ENCODE data around the gene UFC1.

UFC1 gene

DNA sequence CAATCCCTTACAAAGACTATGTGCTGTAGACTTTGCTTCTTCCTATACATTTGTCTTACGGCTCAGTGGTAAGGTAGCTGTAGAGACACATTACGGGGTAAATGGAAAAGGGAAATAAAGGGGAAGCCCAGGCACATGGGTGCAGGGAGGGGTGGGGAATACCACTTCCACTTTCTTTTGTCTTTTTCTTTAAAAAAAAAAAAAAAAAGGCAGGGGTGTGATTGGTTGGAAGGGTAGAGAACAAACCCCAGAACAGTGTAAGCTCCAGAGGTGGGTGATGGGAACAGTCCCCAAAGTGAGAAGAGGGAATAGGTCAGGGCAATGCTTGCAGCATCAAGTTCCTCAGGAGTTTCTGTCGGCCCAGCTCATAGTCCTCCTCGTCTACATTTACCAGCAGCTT, 31.9 kb upstream of the UFC1 start:
- no peaks in the 10 kb centered on the region for H3K27me3 ChIP-seq (ENCODE audit: control insufficient read depth in 3 of 3, insufficient read depth in 3 of 3, low read depth in 1 of 3, low read length in 3 of 3)
- H2BK5ac ChIP-seq (ENCODE audit: low read length): no peak overlapping the region
- H3K4me3 ChIP-seq (ENCODE audit: low read length in 2 of 2): no peak overlapping the region
- no peak for DNase-seq (ENCODE audit: low spot score)
- H4K91ac ChIP-seq (ENCODE audit: low read depth, low read length, poor library complexity): no peak overlapping the region
- H3K9me3 ChIP-seq (replicated peaks in 1 of 2; ENCODE audit: control insufficient read depth in 2 of 2, insufficient read depth in 1 of 2, low read depth in 1 of 2, low read length in 2 of 2): no peaks in the 10 kb centered on the region
- H4K8ac ChIP-seq (ENCODE audit: low read depth, low read length): no peak overlapping the region
- H3K36me3 ChIP-seq (replicated peaks in 1 of 2; ENCODE audit: control insufficient read depth in 2 of 2, insufficient read depth in 2 of 2, low read length in 2 of 2): peaks cover 48 to 76% of the 10 kb centered on the region in 2 donors
- no peak overlapping the region for H2BK12ac ChIP-seq (ENCODE audit: low read length)
- no peak overlapping the region for H3K14ac ChIP-seq (ENCODE audit: low read length)
- H3K4ac ChIP-seq (ENCODE audit: low read length): no peak overlapping the region
- no peak overlapping the region for H3K9ac ChIP-seq (ENCODE audit: low read depth, low read length, poor library complexity)
- H2AK5ac ChIP-seq (ENCODE audit: low read depth, low read length): no peak overlapping the region
- H2AFZ ChIP-seq (ENCODE audit: low read length): no peak overlapping the region
- no peak overlapping the region for H3K4me2 ChIP-seq (ENCODE audit: insufficient read depth, low read length, poor library complexity, severe bottlenecking)
- no peak overlapping the region for H3K18ac ChIP-seq (ENCODE audit: low read length)
- no peak overlapping the region for H3K27ac ChIP-seq (replicated peaks; ENCODE audit: low read length)
- no peak overlapping the region for H3K23ac ChIP-seq (ENCODE audit: low read depth, low read length, poor library complexity)
- no peak overlapping the region for H2BK15ac ChIP-seq (ENCODE audit: low read length)
- no CpG with 5 or more reads among the region's 4 CpGs for WGBS, 2 donors (ENCODE audit: extremely low coverage in 2 of 2, insufficient read length in 2 of 2, insufficient replicate concordance in 1 of 2)
- H3K4me1 ChIP-seq (ENCODE audit: control insufficient read depth in 2 of 2, insufficient read depth in 1 of 2, low read depth in 1 of 2, low read length in 2 of 2): peaks cover 4 to 14% of the 10 kb centered on the region in 2 donors
- H3K79me1 ChIP-seq (ENCODE audit: low read depth, low read length): peaks cover 6% of the 10 kb centered on the region
- H2BK120ac ChIP-seq (ENCODE audit: low read depth, low read length): no peak overlapping the region

DNA sequence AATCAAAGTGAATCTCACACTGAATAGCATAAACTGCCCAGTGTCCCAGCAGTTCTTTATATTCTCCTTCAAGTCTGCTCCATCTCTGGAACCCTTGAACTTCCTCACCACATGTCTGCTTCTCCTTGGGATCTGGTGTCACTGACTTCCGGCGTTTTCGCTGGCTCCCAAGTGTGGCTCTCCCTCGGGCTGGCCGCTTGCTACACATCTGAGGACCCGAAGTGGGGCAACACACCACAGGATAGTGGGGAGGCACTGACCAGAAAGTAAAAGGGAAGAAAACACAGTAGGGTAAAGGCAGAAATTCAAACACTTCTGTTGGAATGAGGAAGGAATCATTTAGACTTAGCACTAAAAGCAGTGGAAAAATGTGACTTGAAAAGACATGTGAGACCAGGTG, 30.8 kb upstream of the UFC1 start:
- Histone ChIP-seq H2AK5ac (ENCODE audit: low read depth, low read length) (no peak overlapping the region), H2BK5ac (ENCODE audit: low read length) (no peak overlapping the region), H3K9me3 (replicated peaks in 1 of 2; ENCODE audit: control insufficient read depth in 2 of 2, insufficient read depth in 1 of 2, low read depth in 1 of 2, low read length in 2 of 2) (no peaks in the 10 kb centered on the region), H3K36me3 (replicated peaks in 1 of 2; ENCODE audit: control insufficient read depth in 2 of 2, insufficient read depth in 2 of 2, low read length in 2 of 2) (peaks cover 51 to 87% of the 10 kb centered on the region in 2 donors), H3K18ac (ENCODE audit: low read length) (no peak overlapping the region), H3K27me3 (ENCODE audit: control insufficient read depth in 3 of 3, insufficient read depth in 3 of 3, low read depth in 1 of 3, low read length in 3 of 3) (no peaks in the 10 kb centered on the region), H4K8ac (ENCODE audit: low read depth, low read length) (no peak overlapping the region), H3K23ac (ENCODE audit: low read depth, low read length, poor library complexity) (no peak overlapping the region), H2BK15ac (ENCODE audit: low read length) (no peak overlapping the region), H3K4me3 (ENCODE audit: low read length in 2 of 2) (no peak overlapping the region), H2AFZ (ENCODE audit: low read length) (no peak overlapping the region), H3K14ac (ENCODE audit: low read length) (no peak overlapping the region), H2BK120ac (ENCODE audit: low read depth, low read length) (no peak overlapping the region), H3K27ac (replicated peaks; ENCODE audit: low read length) (no peak overlapping the region), H2BK12ac (ENCODE audit: low read length) (no peak overlapping the region), H4K91ac (ENCODE audit: low read depth, low read length, poor library complexity) (no peak overlapping the region), H3K9ac (ENCODE audit: low read depth, low read length, poor library complexity) (no peak overlapping the region), H3K79me1 (ENCODE audit: low read depth, low read length) (peaks cover 2% of the 10 kb centered on the region), H3K4ac (ENCODE audit: low read length) (no peak overlapping the region), H3K4me1 (ENCODE audit: control insufficient read depth in 2 of 2, insufficient read depth in 1 of 2, low read depth in 1 of 2, low read length in 2 of 2) (peaks cover 4 to 11% of the 10 kb centered on the region in 2 donors), H3K4me2 (ENCODE audit: insufficient read depth, low read length, poor library complexity, severe bottlenecking) (no peak overlapping the region)
- WGBS, 2 donors (ENCODE audit: extremely low coverage in 2 of 2, insufficient read length in 2 of 2, insufficient replicate concordance in 1 of 2): no CpG with 5 or more reads among the region's 6 CpGs
- DNase-seq (ENCODE audit: low spot score): no peak

DNA sequence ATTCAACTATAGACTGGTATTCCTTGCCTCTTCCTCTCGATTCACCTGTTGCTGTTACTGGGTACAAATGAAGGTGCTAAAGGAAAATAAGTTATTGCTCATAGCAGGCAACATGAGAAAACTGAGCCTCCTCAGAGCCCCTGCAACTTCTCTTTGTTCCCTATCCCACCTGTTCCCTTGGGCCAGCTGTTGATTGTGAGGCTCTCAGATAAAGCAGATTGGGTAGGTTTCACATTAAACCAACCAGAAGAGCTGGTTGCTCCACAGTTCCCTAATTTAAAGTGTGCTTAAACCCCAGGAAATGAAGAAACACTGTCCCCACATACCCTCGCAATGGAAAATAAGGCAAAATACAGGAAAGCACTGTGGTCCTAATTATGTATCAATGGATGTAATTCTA, 26.1 kb upstream of the UFC1 start:
- DNase-seq (ENCODE audit: low spot score): no peak
- Histone ChIP-seq H3K14ac (ENCODE audit: low read length) (no peak overlapping the region), H3K9me3 (replicated peaks in 1 of 2; ENCODE audit: control insufficient read depth in 2 of 2, insufficient read depth in 1 of 2, low read depth in 1 of 2, low read length in 2 of 2) (no peaks in the 10 kb centered on the region), H3K23ac (ENCODE audit: low read depth, low read length, poor library complexity) (no peak overlapping the region), H2BK15ac (ENCODE audit: low read length) (no peak overlapping the region), H4K91ac (ENCODE audit: low read depth, low read length, poor library complexity) (no peak overlapping the region), H4K8ac (ENCODE audit: low read depth, low read length) (no peak overlapping the region), H2BK5ac (ENCODE audit: low read length) (no peak overlapping the region), H2AK5ac (ENCODE audit: low read depth, low read length) (no peak overlapping the region), H3K27me3 (ENCODE audit: control insufficient read depth in 3 of 3, insufficient read depth in 3 of 3, low read depth in 1 of 3, low read length in 3 of 3) (no peaks in the 10 kb centered on the region), H3K4ac (ENCODE audit: low read length) (no peak overlapping the region), H3K4me1 (ENCODE audit: control insufficient read depth in 2 of 2, insufficient read depth in 1 of 2, low read depth in 1 of 2, low read length in 2 of 2) (peaks cover 0 to 11% of the 10 kb centered on the region in 2 donors), H2AFZ (ENCODE audit: low read length) (no peak overlapping the region), H3K27ac (replicated peaks; ENCODE audit: low read length) (no peak overlapping the region), H3K9ac (ENCODE audit: low read depth, low read length, poor library complexity) (no peak overlapping the region), H2BK120ac (ENCODE audit: low read depth, low read length) (no peak overlapping the region), H3K79me1 (ENCODE audit: low read depth, low read length) (peaks cover 5% of the 10 kb centered on the region), H3K4me2 (ENCODE audit: insufficient read depth, low read length, poor library complexity, severe bottlenecking) (no peak overlapping the region), H3K36me3 (replicated peaks in 1 of 2; ENCODE audit: control insufficient read depth in 2 of 2, insufficient read depth in 2 of 2, low read length in 2 of 2) (peaks cover 33 to 75% of the 10 kb centered on the region in 2 donors), H3K18ac (ENCODE audit: low read length) (no peak overlapping the region), H3K4me3 (ENCODE audit: low read length in 2 of 2) (no peak overlapping the region), H2BK12ac (ENCODE audit: low read length) (no peak overlapping the region)
- no CpG with 5 or more reads among the region's 2 CpGs for WGBS, 2 donors (ENCODE audit: extremely low coverage in 2 of 2, insufficient read length in 2 of 2, insufficient replicate concordance in 1 of 2)

GRCh38 chr1:161128591-161129420, 25.0 kb upstream of the UFC1 start:
- Histone ChIP-seq H3K23ac (ENCODE audit: low read depth, low read length, poor library complexity) (no peak overlapping the region), H3K14ac (ENCODE audit: low read length) (no peak overlapping the region), H4K8ac (ENCODE audit: low read depth, low read length) (no peak overlapping the region), H3K9ac (ENCODE audit: low read depth, low read length, poor library complexity) (no peak overlapping the region), H3K27ac (replicated peaks; ENCODE audit: low read length) (no peak overlapping the region), H2AFZ (ENCODE audit: low read length) (no peak overlapping the region), H2BK120ac (ENCODE audit: low read depth, low read length) (no peak overlapping the region), H4K91ac (ENCODE audit: low read depth, low read length, poor library complexity) (no peak overlapping the region), H3K27me3 (ENCODE audit: control insufficient read depth in 3 of 3, insufficient read depth in 3 of 3, low read depth in 1 of 3, low read length in 3 of 3) (no peaks in the 10 kb centered on the region), H3K79me1 (ENCODE audit: low read depth, low read length) (peaks cover 5% of the 10 kb centered on the region), H2BK5ac (ENCODE audit: low read length) (no peak overlapping the region), H3K4me1 (ENCODE audit: control insufficient read depth in 2 of 2, insufficient read depth in 1 of 2, low read depth in 1 of 2, low read length in 2 of 2) (peaks cover 3 to 15% of the 10 kb centered on the region in 2 donors), H3K9me3 (replicated peaks in 1 of 2; ENCODE audit: control insufficient read depth in 2 of 2, insufficient read depth in 1 of 2, low read depth in 1 of 2, low read length in 2 of 2) (no peaks in the 10 kb centered on the region), H2BK12ac (ENCODE audit: low read length) (no peak overlapping the region), H3K18ac (ENCODE audit: low read length) (no peak overlapping the region), H3K4me2 (ENCODE audit: insufficient read depth, low read length, poor library complexity, severe bottlenecking) (no peak overlapping the region), H2BK15ac (ENCODE audit: low read length) (no peak overlapping the region), H3K4me3 (ENCODE audit: low read length in 2 of 2) (no peak overlapping the region), H3K36me3 (replicated peaks in 1 of 2; ENCODE audit: control insufficient read depth in 2 of 2, insufficient read depth in 2 of 2, low read length in 2 of 2) (peaks cover 25 to 65% of the 10 kb centered on the region in 2 donors), H2AK5ac (ENCODE audit: low read depth, low read length) (no peak overlapping the region), H3K4ac (ENCODE audit: low read length) (no peak overlapping the region)
- no peak for DNase-seq (ENCODE audit: low spot score)
- WGBS, 2 donors (ENCODE audit: extremely low coverage in 2 of 2, insufficient read length in 2 of 2, insufficient replicate concordance in 1 of 2): no CpG with 5 or more reads among the region's 4 CpGs
